IMR-90 (cell line): ENCODE measurements around the gene TTYH3. TPM values are rescaled to one million over a fixed set of nuclear protein-coding genes. Genes with fewer than 3 reads are reported as not detected.

Source experiments
- ATAC-seq: fragments of 200-7000 bp; cut with Tn5 transposase; 2 replicates; pipeline ENCODE4 v1.9.1; 2020; ENCODE audit warnings: low read depth, mild to moderate bottlenecking, moderate library complexity
- BruUV-seq: library from RNA; stranded (reverse); fragments of 400-500 nt; replicated peaks from 2 replicates; lab custom pipeline; 2021; lab: Mats Ljungman, UMichigan
- CTCF ChIA-PET: fragments of 300-600 bp; formaldehyde crosslinking; extraction: SDS; loops from one replicate; lab custom pipeline; 2021; ENCODE audit warnings: antibody characterized with exemption; lab: Yijun Ruan, JAX
- POLR2A ChIA-PET: fragments of 300-600 bp; sonication (Branson Sonifier 250); formaldehyde crosslinking; loops from one replicate; lab custom pipeline; 2022; ENCODE audit warnings: antibody characterized with exemption; ENCODE audit not compliant: unreplicated experiment; lab: Charles Lee
- DNase-seq: peaks from one replicate; pipeline ENCODE4 v3.0.0; 2013
- H2AFZ ChIP-seq: replicated peaks from 2 replicates; pipeline ENCODE3; 2013; ENCODE audit warnings: low read length, mild to moderate bottlenecking; ENCODE audit not compliant: poor library complexity
- H2AK5ac ChIP-seq: 2 replicates; pipeline ENCODE4 v1.6.1; 2013; ENCODE audit warnings: low read depth, low read length, inconsistent platforms
- H2AK9ac ChIP-seq: replicated peaks from 2 replicates; pipeline ENCODE3; 2013; ENCODE audit warnings: mild to moderate bottlenecking, low read depth, low read length, moderate library complexity; ENCODE audit not compliant: poor library complexity
- H2BK120ac ChIP-seq: 2 replicates; pipeline ENCODE4 v1.6.1; 2013; ENCODE audit warnings: low read depth, low read length, inconsistent platforms
- H2BK15ac ChIP-seq: 3 replicates; pipeline ENCODE4 v1.6.1; 2013; ENCODE audit warnings: low read depth, low read length, inconsistent platforms
- H2BK20ac ChIP-seq: 2 replicates; pipeline ENCODE4 v1.6.1; 2013; ENCODE audit warnings: low read depth, mild to moderate bottlenecking, inconsistent platforms, low read length, moderate library complexity
- H2BK5ac ChIP-seq: 2 replicates; pipeline ENCODE4 v1.6.1; 2013; ENCODE audit warnings: mild to moderate bottlenecking, low read depth, low read length, inconsistent platforms; ENCODE audit not compliant: poor library complexity, severe bottlenecking
- H3K14ac ChIP-seq: replicated peaks from 2 replicates; pipeline ENCODE4 v1.6.1; 2013; ENCODE audit warnings: low read depth, low read length, inconsistent platforms
- H3K18ac ChIP-seq: 2 replicates; pipeline ENCODE4 v1.6.1; 2013; ENCODE audit warnings: low read depth, low read length, control low read depth
- H3K23ac ChIP-seq: 2 replicates; pipeline ENCODE4 v1.6.1; 2013; ENCODE audit warnings: low read depth, low read length, inconsistent platforms
- H3K27ac ChIP-seq: 2 replicates; pipeline ENCODE4 v1.5.1; 2013; ENCODE audit warnings: mild to moderate bottlenecking, control low read depth, low read length; ENCODE audit not compliant: insufficient read depth
- H3K27me3 ChIP-seq: 2 replicates; pipeline ENCODE4 v1.6.1; 2013; ENCODE audit warnings: low read length; ENCODE audit not compliant: control insufficient read depth, insufficient read depth
- H3K36me3 ChIP-seq: 2 replicates; pipeline ENCODE4 v1.6.1; 2013; ENCODE audit warnings: low read length, mixed read lengths; ENCODE audit not compliant: control insufficient read depth, insufficient read depth
- H3K4ac ChIP-seq: 2 replicates; pipeline ENCODE4 v1.6.1; 2013; ENCODE audit warnings: low read depth, low read length, inconsistent platforms
- H3K4me1 ChIP-seq: 2 replicates; pipeline ENCODE4 v1.6.1; 2013; ENCODE audit warnings: low read length, mixed read lengths; ENCODE audit not compliant: control insufficient read depth, insufficient read depth
- H3K4me2 ChIP-seq: 2 replicates; pipeline ENCODE4 v1.6.1; 2013; ENCODE audit warnings: low read depth, mild to moderate bottlenecking, control low read depth, low read length, moderate library complexity
- H3K4me3 ChIP-seq: 2 replicates; pipeline ENCODE4 v1.5.1; 2013; ENCODE audit warnings: low read depth, mild to moderate bottlenecking, control low read depth, low read length, moderate library complexity; ENCODE audit not compliant: insufficient read depth
- H3K56ac ChIP-seq: 2 replicates; pipeline ENCODE4 v1.6.1; 2013; ENCODE audit warnings: low read length, inconsistent platforms; ENCODE audit not compliant: insufficient read depth; ENCODE audit errors: extremely low read depth
- H3K79me1 ChIP-seq, 2 experiments: 2 replicates each; pipeline ENCODE4 v1.6.1; 2013; ENCODE audit warnings: low read length in 2 of 2, inconsistent platforms in 1 of 2, low read depth in 1 of 2
- H3K9ac ChIP-seq: 2 replicates; pipeline ENCODE4 v1.6.1; 2013; ENCODE audit warnings: low read depth, low read length, control low read depth
- H3K9me1 ChIP-seq: 2 replicates; pipeline ENCODE4 v1.6.1; 2013; ENCODE audit warnings: low read length, inconsistent platforms; ENCODE audit not compliant: insufficient read depth
- H3K9me3 ChIP-seq: 2 replicates; pipeline ENCODE4 v1.6.1; 2013; ENCODE audit warnings: low read length; ENCODE audit not compliant: control insufficient read depth, insufficient read depth
- H4K20me1 ChIP-seq: 2 replicates; pipeline ENCODE4 v1.6.1; 2013; ENCODE audit warnings: low read length, inconsistent platforms; ENCODE audit not compliant: insufficient read depth
- H4K5ac ChIP-seq: 2 replicates; pipeline ENCODE4 v1.6.1; 2013; ENCODE audit warnings: mild to moderate bottlenecking, low read depth, low read length, control low read depth
- H4K8ac ChIP-seq, 2 experiments: 2 replicates each; pipeline ENCODE4 v1.6.1; 2013; ENCODE audit warnings: low read depth in 2 of 2, low read length in 2 of 2, control low read depth in 1 of 2, inconsistent platforms in 1 of 2
- H4K91ac ChIP-seq: 2 replicates; pipeline ENCODE4 v1.6.1; 2013; ENCODE audit warnings: low read depth, low read length, inconsistent platforms; ENCODE audit not compliant: insufficient read depth
- CEBPB ChIP-seq: IDR thresholded peaks from 2 replicates; pipeline ENCODE4 v1.6.1; 2012; ENCODE audit warnings: low read depth, low read length, improper control_type of control experiment
- CHD1 ChIP-seq: IDR thresholded peaks from 2 replicates; pipeline ENCODE4 v1.6.1; 2012; ENCODE audit warnings: low read depth, low read length, improper control_type of control experiment
- CTCF ChIP-seq: conservative IDR thresholded peaks from 2 replicates; pipeline ENCODE4 v1.5.1; 2012; ENCODE audit warnings: mild to moderate bottlenecking, low read depth, low read length, improper control_type of control experiment
- FOS ChIP-seq: fragments of 150-350 bp; IDR thresholded peaks from 2 replicates; pipeline ENCODE4 v1.6.1; 2016; ENCODE audit warnings: low read depth, low read length
- MAFK ChIP-seq: IDR thresholded peaks from 2 replicates; pipeline ENCODE4 v1.6.1; 2012; ENCODE audit warnings: low read depth, low read length, improper control_type of control experiment
- MAZ ChIP-seq: IDR thresholded peaks from 2 replicates; pipeline ENCODE4 v1.6.1; 2012; ENCODE audit warnings: low read depth, mild to moderate bottlenecking, low read length, improper control_type of control experiment, moderate library complexity, borderline replicate concordance
- MXI1 ChIP-seq: IDR thresholded peaks from 2 replicates; pipeline ENCODE4 v1.6.1; 2012; ENCODE audit warnings: low read depth, mild to moderate bottlenecking, low read length, moderate library complexity, borderline replicate concordance
- POLR2A ChIP-seq: IDR thresholded peaks from 2 replicates; pipeline ENCODE4 v1.6.1; 2012; ENCODE audit warnings: mild to moderate bottlenecking, low read depth, low read length
- RAD21 ChIP-seq: IDR thresholded peaks from 2 replicates; pipeline ENCODE4 v1.6.1; 2012; ENCODE audit warnings: low read length, improper control_type of control experiment
- RCOR1 ChIP-seq: IDR thresholded peaks from 2 replicates; pipeline ENCODE4 v1.6.1; 2012; ENCODE audit warnings: mild to moderate bottlenecking, low read length, improper control_type of control experiment; ENCODE audit not compliant: insufficient replicate concordance
- SMC3 ChIP-seq: fragments of 150-350 bp; IDR thresholded peaks from 2 replicates; pipeline ENCODE4 v1.6.1; 2016; ENCODE audit warnings: low read depth, mild to moderate bottlenecking, antibody characterized with exemption, low read length, moderate library complexity
- USF2 ChIP-seq: fragments of 150-350 bp; IDR thresholded peaks from 2 replicates; pipeline ENCODE4 v1.6.1; 2017; ENCODE audit warnings: mild to moderate bottlenecking, antibody characterized with exemption, low read length, low read depth
- WGBS, 2 experiments: methylation state at CpG; one replicate each; pipeline versions ENCODE4 v1.1.5 to v1.1.7; 2013; ENCODE audit warnings: missing lambda C conversion rate in 2 of 2; ENCODE audit not compliant: insufficient read length in 1 of 2; ENCODE audit errors: extremely low coverage in 2 of 2; 5-methylcytosine and 5-hydroxymethylcytosine counted together
- dilution Hi-C: fragments of 300-500 bp; cut with HindIII; formaldehyde crosslinking; loops from one replicate; pipeline ENCODE4 v1.14.3; 2018; ENCODE audit warnings: low sequenced_read_pairs; ENCODE audit not compliant: unreplicated experiment
- in situ Hi-C: fragments of 300-500 bp; cut with MboI; formaldehyde crosslinking; loops from 3 replicates; pipeline ENCODE4 v1.14.3; 2019; ENCODE audit warnings: low sequenced_read_pairs, inconsistent platforms, mixed read lengths
- intact Hi-C: fragments of 100-400 bp; cut with micrococcal nuclease; formaldehyde crosslinking; loops from 2 replicates; pipeline ENCODE4 v1.10.0; 2022
- polyA plus RNA-seq, 3 experiments: library from polyadenylated mRNA; depleted of rRNA; stranded (reverse); fragments of >200 nt; gene quantifications; 2 replicates each; pipeline ENCODE4 v1.2.3, GENCODE V29; 2012; ENCODE audit warnings: low replicate concordance in 1 of 3
- total RNA-seq: library from RNA; depleted of rRNA; stranded (reverse); fragments of >200 nt; gene quantifications from 2 replicates; pipeline ENCODE4 v1.2.3, GENCODE V29; 2012
- TF ChIP-seq, protein P1 (sequence below): fragments of 150-350 bp; IDR thresholded peaks from 2 replicates; pipeline ENCODE4 v1.6.1; 2016; ENCODE audit warnings: low read depth, mild to moderate bottlenecking, low read length, moderate library complexity, borderline replicate concordance

The TTYH3 gene
- total and polyA plus RNA-seq, 2 of the 4 experiments (the other 2 are of a cell fraction) = 5.6 to 82.6 TPM

- DNase-seq (no peak), ATAC-seq (no peak)
- Histone ChIP-seq H3K18ac (no peak overlapping the region), H3K27me3 (no peaks in the 10 kb centered on the region), H4K91ac (0 out of 2 replicates have a peak overlapping the region, but pooled peaks have one; percentile 3), H2AFZ (no peak overlapping the region), H4K5ac (no peak overlapping the region), H3K79me1 (peaks cover 4 to 9% of the 10 kb centered on the region in 2 experiments; a peak in 1 of 4 replicates), H4K8ac (0 out of 4 replicates have a peak overlapping the region, but pooled peaks of 1 of the 2 experiments have one; percentile 5), H4K20me1 (no peaks in the 10 kb centered on the region), H3K4me1 (peaks cover 5% of the 10 kb centered on the region; the same call in 1 of the 2 replicates), H3K4me2 (no peak overlapping the region), H2BK120ac (no peak overlapping the region), H3K14ac (no peak overlapping the region), H3K4ac (peak overlapping the region; percentile 48; the same call in 1 of the 2 replicates), H3K9ac (no peak overlapping the region), H2BK20ac (no peak overlapping the region), H2BK5ac (no peak overlapping the region), H3K4me3 (no peak overlapping the region), H3K36me3 (no peaks in the 10 kb centered on the region), H3K56ac (no peak overlapping the region), H3K9me1 (peaks cover 10% of the 10 kb centered on the region; the same call in 1 of the 2 replicates), H3K27ac (no peak overlapping the region), H3K23ac (no peak overlapping the region), H3K9me3 (no peaks in the 10 kb centered on the region), H2AK9ac (peak overlapping the region; percentile 24), H2AK5ac (peak overlapping the region; percentile 53), H2BK15ac (no peak overlapping the region)
- ChIA-PET POLR2A (no interaction called here), CTCF (no interaction called here)
- WGBS, 2 experiments = 94 to 100% methylated on average over 1 to 4 of the region's 9 CpGs
- in situ Hi-C loops (no loop called here), intact Hi-C loops (no loop called here), dilution Hi-C loops (no loop called here)
- no peak for TF ChIP-seq FOS
- TF ChIP-seq CEBPB = no peak
- TF ChIP-seq CTCF = no peak
- TF ChIP-seq CHD1 = no peak
- TF ChIP-seq MAFK = no peak
- no peak for TF ChIP-seq MXI1
- TF ChIP-seq POLR2A = no peak
- TF ChIP-seq RAD21 = no peak
- TF ChIP-seq, protein P1, sequence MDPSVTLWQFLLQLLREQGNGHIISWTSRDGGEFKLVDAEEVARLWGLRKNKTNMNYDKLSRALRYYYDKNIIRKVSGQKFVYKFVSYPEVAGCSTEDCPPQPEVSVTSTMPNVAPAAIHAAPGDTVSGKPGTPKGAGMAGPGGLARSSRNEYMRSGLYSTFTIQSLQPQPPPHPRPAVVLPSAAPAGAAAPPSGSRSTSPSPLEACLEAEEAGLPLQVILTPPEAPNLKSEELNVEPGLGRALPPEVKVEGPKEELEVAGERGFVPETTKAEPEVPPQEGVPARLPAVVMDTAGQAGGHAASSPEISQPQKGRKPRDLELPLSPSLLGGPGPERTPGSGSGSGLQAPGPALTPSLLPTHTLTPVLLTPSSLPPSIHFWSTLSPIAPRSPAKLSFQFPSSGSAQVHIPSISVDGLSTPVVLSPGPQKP = no peak
- no peak for TF ChIP-seq SMC3
- TF ChIP-seq RCOR1 = no peak
- TF ChIP-seq MAZ = no peak
- no peak for TF ChIP-seq USF2
- no TSS peak for BruUV-seq
Measured at GRCh38 chr7:2627258-2628129, 4.3 kb upstream of the TTYH3 start.
